Measurements from ENCODE around the gene SLC24A3. TPM values are rescaled to one million over a fixed set of nuclear protein-coding genes. Genes with fewer than 3 reads are reported as not detected.

SLC24A3 gene
- total RNA-seq, 1 experiment from 2014 or later, result not detected

DNA sequence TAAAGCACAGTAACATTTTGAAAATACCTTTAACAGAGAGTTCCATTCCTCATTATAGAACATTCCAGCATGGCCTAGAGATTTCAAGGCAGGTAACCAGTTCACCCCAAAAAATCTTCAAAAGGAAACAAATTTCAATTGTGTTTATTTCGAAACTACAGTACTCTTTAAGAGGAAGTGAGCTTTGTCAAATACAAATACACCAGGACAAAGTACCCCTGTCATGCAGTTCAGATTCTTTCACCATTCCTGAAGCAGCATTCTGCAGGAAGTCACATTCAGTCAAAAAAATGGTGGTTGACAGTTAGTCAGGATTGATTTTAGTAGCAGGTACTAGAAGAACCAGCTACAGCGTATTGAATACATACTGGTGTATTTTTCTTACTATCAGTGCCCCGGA is 456.0 kb downstream of the SLC24A3 start:
- ATAC-seq (no peak), DNase-seq (ENCODE audit: low read depth, low spot score) (no peak)
- in situ Hi-C loops (cut with HindIII; ENCODE audit: low pct_unique_long_range_greater_than_20kb, low sequenced_read_pairs), result no loop called here
- no peak for TF ChIP-seq SIN3A (IDR thresholded peaks at IDR 0.05; ENCODE audit: borderline replicate concordance, insufficient read depth, low read depth, low read length)
- TF ChIP-seq, protein P1, sequence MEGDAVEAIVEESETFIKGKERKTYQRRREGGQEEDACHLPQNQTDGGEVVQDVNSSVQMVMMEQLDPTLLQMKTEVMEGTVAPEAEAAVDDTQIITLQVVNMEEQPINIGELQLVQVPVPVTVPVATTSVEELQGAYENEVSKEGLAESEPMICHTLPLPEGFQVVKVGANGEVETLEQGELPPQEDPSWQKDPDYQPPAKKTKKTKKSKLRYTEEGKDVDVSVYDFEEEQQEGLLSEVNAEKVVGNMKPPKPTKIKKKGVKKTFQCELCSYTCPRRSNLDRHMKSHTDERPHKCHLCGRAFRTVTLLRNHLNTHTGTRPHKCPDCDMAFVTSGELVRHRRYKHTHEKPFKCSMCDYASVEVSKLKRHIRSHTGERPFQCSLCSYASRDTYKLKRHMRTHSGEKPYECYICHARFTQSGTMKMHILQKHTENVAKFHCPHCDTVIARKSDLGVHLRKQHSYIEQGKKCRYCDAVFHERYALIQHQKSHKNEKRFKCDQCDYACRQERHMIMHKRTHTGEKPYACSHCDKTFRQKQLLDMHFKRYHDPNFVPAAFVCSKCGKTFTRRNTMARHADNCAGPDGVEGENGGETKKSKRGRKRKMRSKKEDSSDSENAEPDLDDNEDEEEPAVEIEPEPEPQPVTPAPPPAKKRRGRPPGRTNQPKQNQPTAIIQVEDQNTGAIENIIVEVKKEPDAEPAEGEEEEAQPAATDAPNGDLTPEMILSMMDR (IDR thresholded peaks at IDR 0.05), result no peak
- TF ChIP-seq POLR2AphosphoS5 (IDR thresholded peaks at IDR 0.05; ENCODE audit: low read depth, low read length), result no peak
- TF ChIP-seq, protein P2, sequence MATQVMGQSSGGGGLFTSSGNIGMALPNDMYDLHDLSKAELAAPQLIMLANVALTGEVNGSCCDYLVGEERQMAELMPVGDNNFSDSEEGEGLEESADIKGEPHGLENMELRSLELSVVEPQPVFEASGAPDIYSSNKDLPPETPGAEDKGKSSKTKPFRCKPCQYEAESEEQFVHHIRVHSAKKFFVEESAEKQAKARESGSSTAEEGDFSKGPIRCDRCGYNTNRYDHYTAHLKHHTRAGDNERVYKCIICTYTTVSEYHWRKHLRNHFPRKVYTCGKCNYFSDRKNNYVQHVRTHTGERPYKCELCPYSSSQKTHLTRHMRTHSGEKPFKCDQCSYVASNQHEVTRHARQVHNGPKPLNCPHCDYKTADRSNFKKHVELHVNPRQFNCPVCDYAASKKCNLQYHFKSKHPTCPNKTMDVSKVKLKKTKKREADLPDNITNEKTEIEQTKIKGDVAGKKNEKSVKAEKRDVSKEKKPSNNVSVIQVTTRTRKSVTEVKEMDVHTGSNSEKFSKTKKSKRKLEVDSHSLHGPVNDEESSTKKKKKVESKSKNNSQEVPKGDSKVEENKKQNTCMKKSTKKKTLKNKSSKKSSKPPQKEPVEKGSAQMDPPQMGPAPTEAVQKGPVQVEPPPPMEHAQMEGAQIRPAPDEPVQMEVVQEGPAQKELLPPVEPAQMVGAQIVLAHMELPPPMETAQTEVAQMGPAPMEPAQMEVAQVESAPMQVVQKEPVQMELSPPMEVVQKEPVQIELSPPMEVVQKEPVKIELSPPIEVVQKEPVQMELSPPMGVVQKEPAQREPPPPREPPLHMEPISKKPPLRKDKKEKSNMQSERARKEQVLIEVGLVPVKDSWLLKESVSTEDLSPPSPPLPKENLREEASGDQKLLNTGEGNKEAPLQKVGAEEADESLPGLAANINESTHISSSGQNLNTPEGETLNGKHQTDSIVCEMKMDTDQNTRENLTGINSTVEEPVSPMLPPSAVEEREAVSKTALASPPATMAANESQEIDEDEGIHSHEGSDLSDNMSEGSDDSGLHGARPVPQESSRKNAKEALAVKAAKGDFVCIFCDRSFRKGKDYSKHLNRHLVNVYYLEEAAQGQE (IDR thresholded peaks at IDR 0.05; ENCODE audit: insufficient read depth in 1 of 2, low read depth in 2 of 2, low read length in 1 of 2), result no peak
- TF ChIP-seq TCF7L2 (IDR thresholded peaks at IDR 0.05; ENCODE audit: low read depth, low read length), result no peak
- ChIA-PET POLR2A (no interaction called here), CTCF (no interaction called here)
- Histone ChIP-seq H3K9me3 (ENCODE audit: control insufficient read depth, insufficient read depth, low read depth, low read length) (no peaks in the 10 kb centered on the region), H3K27ac (ENCODE audit: low read length) (no peak overlapping the region), H3K27me3 (ENCODE audit: control insufficient read depth, insufficient read depth, low read length) (peaks cover 7% of the 10 kb centered on the region), H3K4me3 (ENCODE audit: low read depth in 2 of 2, low read length in 2 of 2) (no peak overlapping the region), H3K4me1 (ENCODE audit: control insufficient read depth, insufficient read depth, low read length) (no peaks in the 10 kb centered on the region), H3K36me3 (ENCODE audit: control insufficient read depth, insufficient read depth, low read length) (no peaks in the 10 kb centered on the region)
- no TSS peak for BruUV-seq (replicated peaks)
- intact Hi-C loops (cut with micrococcal nuclease; ENCODE audit: unreplicated experiment), result loop anchor here (10.0 kb wide), 1 partner anchor 764 kb away; no protein-coding TSS in a partner anchor

DNA sequence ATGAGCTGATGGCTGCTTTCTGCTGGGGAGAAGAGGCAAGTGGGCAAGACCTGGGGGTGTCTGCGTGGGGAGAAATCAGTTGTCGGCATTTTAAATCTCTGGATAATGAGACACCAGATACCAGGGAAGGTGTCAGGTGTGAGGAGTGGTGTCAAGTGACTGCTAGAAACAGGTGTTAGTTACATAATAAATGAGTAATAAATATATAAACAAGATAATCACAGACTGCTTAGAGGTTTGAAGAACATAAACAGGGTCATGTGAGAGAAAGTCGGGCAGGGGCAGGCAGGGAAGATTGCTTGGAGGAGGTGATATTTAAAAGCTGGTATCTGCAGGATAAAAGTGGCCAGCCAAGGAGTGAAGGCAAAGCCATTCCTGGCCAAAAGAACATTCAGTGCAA is 458.4 kb downstream of the SLC24A3 start:
- ChIA-PET CTCF (no interaction called here), POLR2A (no interaction called here)
- ATAC-seq (no peak), DNase-seq (ENCODE audit: low read depth, low spot score) (no peak)
- Histone ChIP-seq H3K9me3 (ENCODE audit: control insufficient read depth, insufficient read depth, low read depth, low read length) (no peaks in the 10 kb centered on the region), H3K36me3 (ENCODE audit: control insufficient read depth, insufficient read depth, low read length) (no peaks in the 10 kb centered on the region), H3K27me3 (ENCODE audit: control insufficient read depth, insufficient read depth, low read length) (peaks cover 9% of the 10 kb centered on the region), H3K4me1 (ENCODE audit: control insufficient read depth, insufficient read depth, low read length) (no peaks in the 10 kb centered on the region), H3K4me3 (ENCODE audit: low read depth in 2 of 2, low read length in 2 of 2) (no peak overlapping the region), H3K27ac (ENCODE audit: low read length) (no peak overlapping the region)
- BruUV-seq (replicated peaks), result no TSS peak
- in situ Hi-C loops (cut with HindIII; ENCODE audit: low pct_unique_long_range_greater_than_20kb, low sequenced_read_pairs), result no loop called here
- intact Hi-C loops (cut with micrococcal nuclease; ENCODE audit: unreplicated experiment), result no loop called here
- TF ChIP-seq, protein P2 (IDR thresholded peaks at IDR 0.05; ENCODE audit: insufficient read depth in 1 of 2, low read depth in 2 of 2, low read length in 1 of 2), result no peak
- TF ChIP-seq TCF7L2 (IDR thresholded peaks at IDR 0.05; ENCODE audit: low read depth, low read length), result no peak
- no peak for TF ChIP-seq SIN3A (IDR thresholded peaks at IDR 0.05; ENCODE audit: borderline replicate concordance, insufficient read depth, low read depth, low read length)
- TF ChIP-seq, protein P1 (IDR thresholded peaks at IDR 0.05), result no peak
- no peak for TF ChIP-seq POLR2AphosphoS5 (IDR thresholded peaks at IDR 0.05; ENCODE audit: low read depth, low read length)

Data from Panc1 (cell line).